ENCODE measurements around the gene MCOLN3.
"Not testable (repeated sequence)": the region's sequence is repeated elsewhere in the genome, so short reads cannot be mapped to it uniquely, and the experiment has no call there.

The MCOLN3 gene

GRCh38 chr1:85027242-85027983 lies 20.9 kb downstream of the MCOLN3 start:
- TF ChIP-seq CTCF (IDR thresholded peaks at IDR 0.05; ENCODE audit: extremely low read depth, missing control alignments) = no peak
- DNase-seq (ENCODE audit: low spot score) = peak; percentile 38

GRCh38 chr1:85025940-85026339 lies 22.4 kb downstream of the MCOLN3 start:
- TF ChIP-seq CTCF (IDR thresholded peaks at IDR 0.05; ENCODE audit: extremely low read depth, missing control alignments) = no peak
- DNase-seq (ENCODE audit: low spot score) = no peak

DNA sequence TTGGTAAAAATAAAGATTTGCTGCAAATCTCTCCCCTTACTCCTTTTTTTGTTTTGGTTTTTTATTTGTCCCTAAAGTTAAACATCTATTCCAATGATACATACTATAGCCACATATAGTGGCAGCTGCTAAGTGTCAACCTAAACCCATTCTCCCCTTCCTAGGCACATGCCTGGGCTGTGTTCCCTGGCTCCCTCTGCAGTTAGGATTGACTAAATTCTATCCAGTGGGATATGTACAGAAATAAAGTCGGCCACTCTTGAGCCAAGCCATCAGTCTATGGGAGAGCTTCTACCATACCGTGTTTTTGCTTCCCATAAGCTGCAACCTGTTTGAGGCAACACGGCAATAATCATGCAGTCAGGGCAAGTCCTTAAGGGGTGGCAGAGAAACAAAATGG lies 23.6 kb downstream of the MCOLN3 start:
- no peak for TF ChIP-seq CTCF (IDR thresholded peaks at IDR 0.05; ENCODE audit: extremely low read depth, missing control alignments)

DNA sequence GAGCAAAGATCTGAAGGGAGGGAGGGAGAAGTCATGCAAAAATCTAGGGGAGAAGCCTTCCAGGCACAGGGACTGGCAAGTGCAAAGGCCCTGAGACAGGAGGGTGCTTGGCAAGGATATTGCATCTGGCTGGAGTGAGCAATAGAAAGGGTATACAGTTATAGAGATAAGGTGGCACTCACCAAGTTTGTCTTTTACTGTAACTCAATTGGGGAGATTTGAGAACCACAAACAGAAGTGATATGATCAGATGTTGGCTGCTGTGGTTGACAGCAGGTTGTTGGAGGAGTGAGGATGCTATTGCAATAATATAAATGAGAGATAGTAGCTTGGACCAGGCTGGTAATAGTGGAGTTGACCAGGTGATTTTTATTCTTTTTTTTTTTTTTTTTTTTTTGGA lies 25.6 kb downstream of the MCOLN3 start:
- no peak for DNase-seq (ENCODE audit: low spot score)
- no peak for TF ChIP-seq CTCF (IDR thresholded peaks at IDR 0.05; ENCODE audit: extremely low read depth, missing control alignments)

More for the DNA sequence above, 23.6 kb downstream of the MCOLN3 start:
- DNase-seq (ENCODE audit: low spot score) = no peak

- TF ChIP-seq CTCF (IDR thresholded peaks at IDR 0.05; ENCODE audit: extremely low read depth, missing control alignments) = no peak
- no peak for DNase-seq (ENCODE audit: low spot score)
Observed at GRCh38 chr1:85019994-85020393, 28.3 kb downstream of the MCOLN3 start.

GRCh38 chr1:85015826-85016225 lies 32.5 kb downstream of the MCOLN3 start:
- TF ChIP-seq CTCF (IDR thresholded peaks at IDR 0.05; ENCODE audit: extremely low read depth, missing control alignments) = no peak
- DNase-seq (ENCODE audit: low spot score) = no peak

DNA sequence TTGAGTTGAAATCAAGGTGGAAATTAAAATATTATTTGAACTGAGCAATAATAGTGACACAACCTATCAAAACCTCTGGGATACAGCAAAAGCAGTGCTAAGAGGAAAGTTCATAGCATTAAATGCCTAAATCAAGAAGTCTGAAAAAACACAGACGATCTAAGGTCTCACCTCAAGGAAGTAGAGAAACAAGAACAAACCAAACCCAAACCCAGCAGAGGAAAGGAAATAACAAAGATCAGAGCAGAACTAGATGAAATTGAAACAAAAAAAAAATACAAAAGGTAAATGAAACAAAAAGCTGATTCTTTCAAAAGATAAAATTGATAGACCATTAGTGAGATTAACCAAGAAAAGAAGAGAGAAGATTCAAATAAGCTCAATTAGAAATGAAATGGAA lies 42.7 kb downstream of the MCOLN3 start:
- not testable (repeated sequence) for DNase-seq (ENCODE audit: low spot score)

DNA sequence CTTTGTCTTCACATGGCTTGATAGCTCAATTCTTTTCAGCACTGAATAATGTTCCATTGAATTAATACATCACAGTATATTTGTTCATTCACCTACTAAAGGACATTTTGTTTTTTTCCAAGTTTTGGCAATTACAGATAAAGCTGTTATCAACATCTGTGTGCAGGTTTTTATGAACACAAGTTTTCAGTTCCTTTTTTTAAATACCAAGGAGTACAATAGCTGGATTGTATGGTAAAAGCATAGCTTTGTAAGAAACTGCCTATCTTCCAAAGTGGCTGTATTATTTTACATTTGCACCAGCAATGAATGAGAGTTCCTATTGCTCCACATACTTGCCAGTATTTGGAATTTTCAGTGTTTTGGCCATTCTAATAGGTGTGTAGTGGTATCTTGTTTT lies 46.6 kb downstream of the MCOLN3 start:
- no peak for TF ChIP-seq CTCF (IDR thresholded peaks at IDR 0.05; ENCODE audit: extremely low read depth, missing control alignments)
- no peak for DNase-seq (ENCODE audit: low spot score)
